ENCODE results near the gene ASCC1. TPM values are rescaled to one million over a fixed set of nuclear protein-coding genes. Genes with fewer than 3 reads are reported as not detected.

The ASCC1 gene
- total RNA-seq, 1 donor from 2014 or later = 23.0 TPM

GRCh38 chr10:72097448-72098300, 118.4 kb downstream of the ASCC1 start:
- DNase-seq = no peak

- DNase-seq = no peak
Observed at GRCh38 chr10:72096115-72097000, 119.7 kb downstream of the ASCC1 start.

GRCh38 chr10:72095195-72095594, 120.9 kb downstream of the ASCC1 start:
- DNase-seq = no peak

GRCh38 chr10:72094574-72094973, 121.5 kb downstream of the ASCC1 start:
- DNase-seq = no peak

GRCh38 chr10:72093450-72093849, 122.6 kb downstream of the ASCC1 start:
- DNase-seq = no peak

- no peak for DNase-seq
Observed at GRCh38 chr10:72092987-72093386, 123.1 kb downstream of the ASCC1 start.

- no peak for DNase-seq
Observed at GRCh38 chr10:72092171-72092924, 123.7 kb downstream of the ASCC1 start.

- DNase-seq = no peak
Observed at GRCh38 chr10:72090326-72090725, 125.8 kb downstream of the ASCC1 start.

GRCh38 chr10:72089618-72090017, 126.5 kb downstream of the ASCC1 start:
- DNase-seq = no peak

GRCh38 chr10:72088889-72089575, 127.0 kb downstream of the ASCC1 start:
- peak; percentile 16 for DNase-seq

GRCh38 chr10:72087969-72088888, 127.8 kb downstream of the ASCC1 start, which contains the start of gene SPOCK2:
SPOCK2 (minus strand) TSS chr10:72088551; CDS start chr10:72088328, 223 bp downstream.
- no peak for DNase-seq

GRCh38 chr10:72087392-72087968, 128.6 kb downstream of the ASCC1 start:
- DNase-seq = no peak

GRCh38 chr10:72086466-72087391, 129.3 kb downstream of the ASCC1 start:
- DNase-seq = no peak

- DNase-seq = no peak
Observed at GRCh38 chr10:72085864-72086465, 130.1 kb downstream of the ASCC1 start.

GRCh38 chr10:72085166-72085565, 130.9 kb downstream of the ASCC1 start:
- DNase-seq = no peak

- no peak for DNase-seq
Observed at GRCh38 chr10:72083790-72084459, 132.2 kb downstream of the ASCC1 start.

- no peak for DNase-seq
Observed at GRCh38 chr10:72082856-72083789, 133.0 kb downstream of the ASCC1 start.

All from skin of body (tissue), 2 donors.